Measurements from ENCODE around the gene CARM1.
"Not testable (repeated sequence)": the region's sequence is repeated elsewhere in the genome, so short reads cannot be mapped to it uniquely, and the experiment has no call there.

CARM1 gene

GRCh38 chr19:10876459-10877240 lies 5.3 kb downstream of the CARM1 start:
- no peak for DNase-seq

DNA sequence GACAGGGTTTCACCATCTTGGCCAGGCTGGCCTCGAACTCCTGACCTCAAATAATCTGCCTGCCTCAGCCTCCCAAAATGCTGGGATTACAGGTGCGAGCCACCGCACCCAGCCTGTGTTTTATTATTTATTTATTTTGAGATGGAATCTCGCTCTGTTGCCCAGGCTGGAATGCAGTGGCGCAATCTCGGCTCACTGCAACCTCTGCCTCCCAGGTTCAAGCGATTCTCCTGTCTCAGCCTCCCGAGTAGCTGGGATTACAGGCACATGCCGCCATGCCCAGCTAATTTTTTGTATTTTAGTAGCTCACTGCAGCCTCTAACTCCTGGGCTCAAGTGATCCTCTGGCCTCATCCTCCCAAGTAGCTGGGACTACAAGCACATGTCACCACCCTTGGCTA lies 6.3 kb downstream of the CARM1 start:
- not testable (repeated sequence) for DNase-seq

- DNase-seq: no peak
Measured at GRCh38 chr19:10878253-10878652, 6.9 kb downstream of the CARM1 start.

- DNase-seq: no peak
Measured at GRCh38 chr19:10881403-10882107, 10.2 kb downstream of the CARM1 start.

DNA sequence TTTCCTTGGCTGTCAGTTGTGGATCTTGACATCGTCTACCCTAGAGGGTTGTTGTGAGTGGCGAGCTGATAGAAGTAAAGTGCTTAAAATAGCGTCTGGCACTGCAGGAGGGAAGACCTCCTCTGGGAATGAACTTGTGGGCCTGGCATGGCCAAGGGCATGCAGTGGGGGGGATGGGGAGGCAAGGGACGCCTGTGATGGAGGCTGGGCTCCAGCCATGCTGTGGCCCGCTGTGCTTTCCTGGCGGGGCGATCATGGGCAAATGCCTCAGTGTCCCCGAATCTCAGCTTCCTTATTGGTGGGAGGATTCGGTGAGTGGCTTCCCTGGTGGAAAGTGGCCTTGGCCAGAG lies 10.7 kb downstream of the CARM1 start:
- no peak for DNase-seq

- DNase-seq: no peak
Measured at GRCh38 chr19:10884274-10884673, 12.9 kb downstream of the CARM1 start.

- DNase-seq: no peak
Measured at GRCh38 chr19:10885201-10886169, 14.1 kb downstream of the CARM1 start.

- DNase-seq: no peak
Measured at GRCh38 chr19:10887616-10888367, 16.4 kb downstream of the CARM1 start.

- DNase-seq: no peak
Measured at GRCh38 chr19:10888421-10888866, 17.1 kb downstream of the CARM1 start.

DNA sequence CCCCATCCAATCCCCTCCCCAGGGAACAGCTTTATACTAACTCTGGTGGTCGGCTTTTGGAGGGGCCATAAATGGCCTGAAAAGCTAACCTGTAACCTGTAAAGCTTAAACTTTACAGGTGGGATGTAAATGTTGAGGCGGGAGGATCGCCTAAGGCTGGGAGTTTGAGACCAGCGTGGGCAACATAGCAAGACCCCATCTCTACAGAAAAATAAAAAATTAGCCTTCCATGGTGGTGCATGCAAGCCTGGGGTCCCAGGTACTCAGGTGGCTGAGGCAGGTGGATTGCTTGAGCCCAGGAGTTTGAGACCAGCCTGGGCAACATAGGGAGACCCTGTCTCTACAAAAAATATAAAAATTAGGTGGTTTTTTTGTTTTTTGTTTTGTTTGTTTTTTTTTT lies 18.5 kb downstream of the CARM1 start:
- no peak for DNase-seq

- DNase-seq: peak; percentile 42
Measured at GRCh38 chr19:10891405-10892086, 20.2 kb downstream of the CARM1 start.

GRCh38 chr19:10892256-10892655 lies 20.9 kb downstream of the CARM1 start:
- no peak for DNase-seq

- DNase-seq: no peak
Measured at GRCh38 chr19:10894911-10895213, 23.5 kb downstream of the CARM1 start.

DNA sequence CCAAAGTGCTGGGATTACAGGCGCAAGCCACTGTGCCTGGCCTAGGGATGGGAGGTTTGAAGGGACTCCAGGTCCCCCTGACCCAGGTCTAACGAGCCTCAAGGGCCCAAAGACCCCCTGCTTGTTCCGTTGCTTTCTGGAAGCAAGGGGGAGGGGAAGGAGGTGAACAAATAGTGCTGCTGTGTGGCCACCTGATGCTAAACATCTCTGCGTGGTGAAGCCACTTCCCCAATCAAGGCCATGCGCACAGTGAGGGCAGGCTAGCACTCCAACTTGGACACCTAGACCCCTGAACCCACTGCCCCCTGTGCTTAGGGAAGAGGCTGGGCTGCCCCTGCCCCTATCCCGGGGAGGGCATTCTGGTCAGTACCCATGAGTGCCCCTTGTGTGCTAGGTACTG lies 24.0 kb downstream of the CARM1 start:
- DNase-seq: no peak

- no peak for DNase-seq
Measured at GRCh38 chr19:10895920-10896319, 24.6 kb downstream of the CARM1 start.

GRCh38 chr19:10896851-10897526 lies 25.6 kb downstream of the CARM1 start:
- no peak for DNase-seq

- no peak for DNase-seq
Measured at GRCh38 chr19:10898633-10899032, 27.3 kb downstream of the CARM1 start.

GRCh38 chr19:10899151-10899653 lies 27.8 kb downstream of the CARM1 start:
- DNase-seq: no peak

DNA sequence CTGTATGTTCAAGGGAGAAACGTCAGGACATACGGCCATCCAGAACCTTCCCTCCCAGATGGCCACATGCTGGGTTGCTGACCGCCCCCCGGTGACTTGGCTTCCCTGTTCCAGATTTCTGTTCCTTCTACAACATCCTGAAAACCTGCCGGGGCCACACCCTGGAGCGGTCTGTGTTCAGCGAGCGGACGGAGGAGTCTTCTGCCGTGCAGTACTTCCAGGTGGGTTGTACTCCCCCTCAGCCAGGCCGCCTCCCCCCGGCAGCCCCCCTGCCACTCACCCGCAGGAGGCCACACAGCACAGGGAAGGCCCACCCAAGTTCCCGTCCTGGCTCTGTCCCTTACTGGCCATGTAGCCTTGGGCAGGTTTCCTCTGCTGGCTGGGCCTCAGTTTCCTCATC lies 36.6 kb downstream of the CARM1 start:
- DNase-seq: no peak

DNA sequence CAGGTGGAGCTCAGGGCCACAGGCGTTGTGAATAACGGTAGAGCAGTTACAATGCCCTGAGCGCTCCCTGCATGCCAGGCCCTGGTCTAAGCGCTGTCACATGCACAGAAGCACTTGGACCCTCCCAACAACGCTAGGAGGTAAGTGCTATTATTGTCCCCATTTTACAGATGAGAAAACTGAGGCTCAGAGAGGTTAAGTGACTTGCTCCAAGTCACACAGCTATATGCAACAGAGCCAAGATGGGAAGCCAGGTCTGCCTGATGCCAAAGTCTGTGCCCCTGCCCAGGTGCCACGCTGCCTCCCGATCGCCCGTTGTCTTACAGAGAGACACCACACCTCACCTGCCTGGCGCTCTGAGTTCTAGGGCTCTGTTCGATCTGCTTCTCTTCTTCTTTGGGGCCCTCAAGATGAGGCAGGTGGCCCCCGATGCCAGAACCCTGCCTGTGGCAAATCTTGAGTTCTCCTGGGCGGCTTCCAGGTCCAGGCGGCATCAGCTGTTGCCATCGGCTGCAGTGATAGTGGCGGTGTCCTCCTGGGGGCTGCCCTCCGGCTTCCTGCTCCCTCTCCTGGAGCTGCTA lies 37.1 kb downstream of the CARM1 start:
- DNase-seq: no peak
